A549 (cell line): Measurements from ENCODE around the gene FEM1A. TPM values are rescaled to one million over a fixed set of nuclear protein-coding genes. Genes with fewer than 3 reads are reported as not detected.

Experiments
- ATAC-seq, 2 experiments: fragments of 200-7000 bp in 1 of 2; fragments of >200 bp in 1 of 2; cut with Nextera tagmentation in 1 of 2; cut with Tn5 transposase in 1 of 2; 3 replicates each; pipeline versions ENCODE4 v1.8.0 to v1.9.1; 2018 to 2020; ENCODE audit warnings: mild to moderate bottlenecking in 1 of 2, moderate library complexity in 1 of 2
- CTCF ChIA-PET: fragments of 300-600 bp; sonication (Branson Sonifier 250); formaldehyde crosslinking; extraction: SDS; loops from one replicate; lab custom pipeline; 2021; ENCODE audit warnings: antibody characterized with exemption, inconsistent platforms; lab: Yijun Ruan, JAX
- POLR2A ChIA-PET: fragments of 350-600 bp; formaldehyde crosslinking; extraction: SDS; loops from one replicate; lab custom pipeline; 2021; ENCODE audit warnings: antibody characterized with exemption, inconsistent platforms; lab: Yijun Ruan, JAX
- DNase-seq, 2 experiments: peaks; one replicate each; pipeline versions ENCODE4 v3.0.0 to v3.0.0-alpha.2; 2011 to 2016; ENCODE audit warnings: low read depth in 1 of 2, low spot score in 1 of 2
- FAIRE-seq: peaks from 2 replicates; lab custom pipeline; 2011; peaks lifted over from hg19 to GRCh38; lab: Jason Lieb, UNC
- H3K27ac ChIP-seq, 2 experiments: fragments of >200 bp; sonication (Bioruptor Twin); formaldehyde crosslinking; 3 replicates each; pipeline ENCODE4 v1.5.1; 2016 to 2017
- H3K4me1 ChIP-seq: fragments of >200 bp; sonication (Bioruptor Twin); formaldehyde crosslinking; 3 replicates; pipeline ENCODE4 v1.6.1; 2016
- H3K4me2 ChIP-seq: fragments of >200 bp; sonication (Bioruptor Twin); formaldehyde crosslinking; 3 replicates; pipeline ENCODE4 v1.6.1; 2016
- H3K4me3 ChIP-seq: fragments of >200 bp; sonication (Bioruptor Twin); formaldehyde crosslinking; 3 replicates; pipeline ENCODE4 v1.5.1; 2016
- H3K9me3 ChIP-seq: fragments of >200 bp; sonication (Bioruptor Twin); formaldehyde crosslinking; 3 replicates; pipeline ENCODE4 v1.6.1; 2016
- BHLHE40 ChIP-seq: IDR thresholded peaks from 2 replicates; pipeline ENCODE4 v1.6.1; 2012; ENCODE audit warnings: low read depth, low read length, inconsistent platforms
- CHD4 ChIP-seq: fragments of 200-600 bp; sonication (generic); IDR thresholded peaks from 2 replicates; pipeline ENCODE4 v1.6.1; 2016; ENCODE audit warnings: antibody characterized with exemption, mild to moderate bottlenecking, borderline replicate concordance
- EHF ChIP-seq: fragments of 250-450 bp; sonication (Bioruptor Pico); IDR thresholded peaks from 2 replicates; pipeline ENCODE4 v1.5.0; 2020; ENCODE audit warnings: mild to moderate bottlenecking
- ESRRA ChIP-seq: fragments of 150-350 bp; IDR thresholded peaks from 2 replicates; pipeline ENCODE4 v1.6.1; 2014; ENCODE audit warnings: mild to moderate bottlenecking, low read length, borderline replicate concordance
- FOSB ChIP-seq: fragments of 250-450 bp; sonication (Bioruptor Pico); IDR thresholded peaks from 2 replicates; pipeline ENCODE4 v1.5.0; 2020; ENCODE audit warnings: mild to moderate bottlenecking, moderate library complexity
- FOXS1 ChIP-seq: fragments of 250-450 bp; sonication (Bioruptor Pico); IDR thresholded peaks from 2 replicates; pipeline ENCODE4 v1.5.0; 2020; ENCODE audit warnings: mild to moderate bottlenecking, moderate library complexity
- HEYL ChIP-seq: fragments of 250-450 bp; sonication (Bioruptor Pico); IDR thresholded peaks from 2 replicates; pipeline ENCODE4 v1.8.0; 2021; ENCODE audit warnings: mild to moderate bottlenecking, moderate library complexity
- HOXB13 ChIP-seq: fragments of 250-450 bp; sonication (Bioruptor Pico); IDR thresholded peaks from 2 replicates; pipeline ENCODE4 v1.5.0; 2020; ENCODE audit warnings: low read depth, mild to moderate bottlenecking, moderate library complexity
- JUN ChIP-seq, 2 experiments: fragments of >200 bp; sonication (Bioruptor Twin); formaldehyde crosslinking; IDR thresholded peaks; 2 replicates in 1 of 2; 3 replicates in 1 of 2; pipeline ENCODE4 v1.6.1; 2016 to 2017
- KDM5A ChIP-seq: fragments of 200-600 bp; sonication (generic); IDR thresholded peaks from 2 replicates; pipeline ENCODE4 v1.6.1; 2016; ENCODE audit warnings: antibody characterized with exemption, mild to moderate bottlenecking
- NR3C1 ChIP-seq: fragments of >200 bp; sonication (Bioruptor Twin); formaldehyde crosslinking; IDR thresholded peaks from 3 replicates; pipeline ENCODE4 v1.6.1; 2017
- RCOR1 ChIP-seq: fragments of 150-350 bp; IDR thresholded peaks from 2 replicates; pipeline ENCODE4 v1.6.1; 2014; ENCODE audit warnings: antibody characterized with exemption, low read length, low read depth
- RNF2 ChIP-seq: fragments of 200-600 bp; sonication (generic); IDR thresholded peaks from 2 replicates; pipeline ENCODE4 v1.6.1; 2016; ENCODE audit warnings: low read depth, mild to moderate bottlenecking, antibody characterized with exemption, moderate library complexity, borderline replicate concordance
- SREBF2 ChIP-seq: fragments of 450-650 bp; IDR thresholded peaks from 2 replicates; pipeline ENCODE4 v1.6.1; 2014; ENCODE audit warnings: mild to moderate bottlenecking, moderate library complexity
- ZFP36 ChIP-seq: fragments of 450-650 bp; IDR thresholded peaks from 2 replicates; pipeline ENCODE4 v1.6.1; 2014; ENCODE audit warnings: borderline replicate concordance; ENCODE audit not compliant: partially characterized antibody
- ZSCAN20 ChIP-seq: fragments of 250-450 bp; sonication (Bioruptor Pico); IDR thresholded peaks from 2 replicates; pipeline ENCODE4 v1.8.0; 2022; ENCODE audit warnings: mild to moderate bottlenecking, moderate library complexity
- WGBS: methylation state at CpG from one replicate; pipeline ENCODE4 v1.1.6; 2017; ENCODE audit errors: missing lambda C conversion rate; 5-methylcytosine and 5-hydroxymethylcytosine counted together
- polyA plus RNA-seq, 4 experiments: library from polyadenylated mRNA; depleted of rRNA in 3 of 4; stranded (reverse); fragments of >200 nt; fragmentation: RNase III in 1 of 4; extraction: RNeasy Plus Mini Kit Qiagen cat#74134 plus additional on column Dnase treatment in 1 of 4; gene quantifications; 2 replicates in 3 of 4; 3 replicates in 1 of 4; pipeline ENCODE4 v1.2.3, GENCODE V29; 2011 to 2017
- TF ChIP-seq, protein P1 (sequence below): fragments of 200-600 bp; sonication (generic); IDR thresholded peaks from 2 replicates; pipeline ENCODE4 v1.6.1; 2016; ENCODE audit warnings: antibody characterized with exemption, mild to moderate bottlenecking, moderate library complexity
- TF ChIP-seq, protein P2 (sequence below): fragments of 250-450 bp; sonication (Bioruptor Pico); IDR thresholded peaks from 2 replicates; pipeline ENCODE4 v1.5.0; 2020; ENCODE audit warnings: low read depth, mild to moderate bottlenecking, moderate library complexity
- TF ChIP-seq, protein P3 (sequence below): fragments of 450-650 bp; IDR thresholded peaks from 2 replicates; pipeline ENCODE4 v1.6.1; 2014; ENCODE audit warnings: antibody characterized with exemption
- TF ChIP-seq, protein P4 (sequence below): IDR thresholded peaks from 2 replicates; pipeline ENCODE4 v1.6.1; 2012
- TF ChIP-seq, protein P5 (sequence below): fragments of >200 bp; sonication (Bioruptor Twin); formaldehyde crosslinking; IDR thresholded peaks from 3 replicates; pipeline ENCODE4 v1.6.1; 2016
- TF ChIP-seq, protein P6 (sequence below): IDR thresholded peaks from 2 replicates; pipeline ENCODE4 v1.6.1; 2012

Gene FEM1A
- polyA plus RNA-seq, 2 of the 4 experiments (the other 2 are of a cell fraction): 3.2 to 4.1 TPM

DNA sequence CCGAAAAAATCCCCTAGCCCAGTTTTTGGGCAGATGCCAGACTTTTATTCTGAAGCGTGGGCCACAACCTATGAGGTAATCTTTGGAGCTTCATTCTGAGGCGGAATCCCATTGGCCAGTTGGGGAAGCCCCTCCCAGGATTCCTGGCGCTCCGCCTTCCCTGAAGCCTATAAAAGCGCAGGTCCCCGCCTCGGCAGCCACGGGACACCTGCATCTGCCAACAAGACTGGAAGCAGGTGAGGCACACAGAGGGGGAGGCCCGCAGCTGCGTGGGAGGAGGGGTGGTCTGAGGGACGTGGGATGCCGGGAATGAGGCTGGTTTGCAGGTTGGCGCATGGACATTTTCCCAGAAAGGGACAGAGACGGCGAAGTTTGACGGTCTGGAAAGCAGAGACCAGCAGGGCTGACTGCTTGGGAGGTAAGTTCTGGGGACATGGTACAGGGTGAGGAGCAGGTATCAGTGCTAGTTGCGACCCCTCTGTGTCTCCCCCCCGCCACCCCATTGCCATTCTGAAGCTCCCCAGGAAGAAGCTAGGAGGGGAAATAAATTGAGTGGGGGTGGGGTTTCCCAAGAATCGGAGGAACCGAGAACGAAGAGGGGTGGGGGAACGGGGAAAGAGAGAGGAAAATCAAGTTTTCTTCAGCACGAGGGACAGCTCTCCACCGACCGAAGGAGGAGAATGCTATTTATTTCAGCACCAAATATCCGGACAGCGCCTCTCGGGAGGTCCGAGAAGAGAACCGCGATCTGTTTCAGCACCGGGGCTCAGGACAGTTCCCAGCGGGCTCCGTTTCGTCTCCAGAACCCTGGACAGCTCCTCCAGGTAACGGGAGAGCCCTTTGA is 22.4 kb upstream of the FEM1A start (continued):
- TF ChIP-seq FOSB (CRISPR knock-in tag) (peak; percentile 94), RCOR1 (peak; percentile 92; the same call in 1 of the 2 replicates), JUN (IDR thresholded peaks at IDR 0.05) (no peak)
- TF ChIP-seq, protein P1, sequence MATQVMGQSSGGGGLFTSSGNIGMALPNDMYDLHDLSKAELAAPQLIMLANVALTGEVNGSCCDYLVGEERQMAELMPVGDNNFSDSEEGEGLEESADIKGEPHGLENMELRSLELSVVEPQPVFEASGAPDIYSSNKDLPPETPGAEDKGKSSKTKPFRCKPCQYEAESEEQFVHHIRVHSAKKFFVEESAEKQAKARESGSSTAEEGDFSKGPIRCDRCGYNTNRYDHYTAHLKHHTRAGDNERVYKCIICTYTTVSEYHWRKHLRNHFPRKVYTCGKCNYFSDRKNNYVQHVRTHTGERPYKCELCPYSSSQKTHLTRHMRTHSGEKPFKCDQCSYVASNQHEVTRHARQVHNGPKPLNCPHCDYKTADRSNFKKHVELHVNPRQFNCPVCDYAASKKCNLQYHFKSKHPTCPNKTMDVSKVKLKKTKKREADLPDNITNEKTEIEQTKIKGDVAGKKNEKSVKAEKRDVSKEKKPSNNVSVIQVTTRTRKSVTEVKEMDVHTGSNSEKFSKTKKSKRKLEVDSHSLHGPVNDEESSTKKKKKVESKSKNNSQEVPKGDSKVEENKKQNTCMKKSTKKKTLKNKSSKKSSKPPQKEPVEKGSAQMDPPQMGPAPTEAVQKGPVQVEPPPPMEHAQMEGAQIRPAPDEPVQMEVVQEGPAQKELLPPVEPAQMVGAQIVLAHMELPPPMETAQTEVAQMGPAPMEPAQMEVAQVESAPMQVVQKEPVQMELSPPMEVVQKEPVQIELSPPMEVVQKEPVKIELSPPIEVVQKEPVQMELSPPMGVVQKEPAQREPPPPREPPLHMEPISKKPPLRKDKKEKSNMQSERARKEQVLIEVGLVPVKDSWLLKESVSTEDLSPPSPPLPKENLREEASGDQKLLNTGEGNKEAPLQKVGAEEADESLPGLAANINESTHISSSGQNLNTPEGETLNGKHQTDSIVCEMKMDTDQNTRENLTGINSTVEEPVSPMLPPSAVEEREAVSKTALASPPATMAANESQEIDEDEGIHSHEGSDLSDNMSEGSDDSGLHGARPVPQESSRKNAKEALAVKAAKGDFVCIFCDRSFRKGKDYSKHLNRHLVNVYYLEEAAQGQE: peak; percentile 99

DNA sequence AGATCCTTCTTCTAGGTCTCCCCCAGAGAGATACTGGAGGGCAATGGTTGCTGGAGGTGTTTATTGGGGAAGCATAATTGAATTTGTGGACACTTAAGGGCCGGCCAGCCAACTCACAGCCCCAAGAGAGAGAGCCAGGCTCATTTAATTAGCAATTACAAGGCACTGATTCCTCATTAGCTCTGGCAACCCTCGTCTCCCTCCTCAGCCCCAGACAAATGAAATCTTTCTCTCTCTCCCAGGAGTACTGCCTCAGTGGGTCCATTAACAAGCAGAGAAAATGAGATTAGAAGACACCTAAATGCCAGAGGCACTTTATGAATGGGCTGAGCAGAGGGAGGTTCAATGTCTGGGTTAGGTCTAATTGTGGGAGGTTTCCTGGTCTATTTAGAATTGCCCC is 19.0 kb upstream of the FEM1A start:
- H3K27ac ChIP-seq: no peak overlapping the region
- ATAC-seq: no peak
- no peak for FAIRE-seq
- 4% methylated on average over 2 of the region's 2 CpGs for WGBS
- H3K4me2 ChIP-seq: no peak overlapping the region
- POLR2A ChIA-PET: no interaction called here
- no peak for DNase-seq
- CTCF ChIA-PET: interaction anchor here (2.0 kb wide), 1 partner anchor 18 kb away, joined by 6 read pairs; the partner anchor contains the start of gene FEM1A
- peaks cover 7% of the 10 kb centered on the region; the same call in 1 of the 3 replicates for H3K4me1 ChIP-seq
- H3K4me3 ChIP-seq: no peak overlapping the region
- peaks cover 3% of the 10 kb centered on the region; the same call in 1 of the 3 replicates for H3K9me3 ChIP-seq
- TF ChIP-seq KDM5A (no peak), ESRRA (no peak), SREBF2 (no peak), HEYL (CRISPR knock-in tag) (no peak), HOXB13 (no peak), ZSCAN20 (CRISPR knock-in tag) (no peak), EHF (CRISPR knock-in tag) (no peak), ZFP36 (no peak), JUN (IDR thresholded peaks at IDR 0.05) (no peak), CHD4 (no peak), FOXS1 (CRISPR knock-in tag) (no peak), RNF2 (no peak), NR3C1 (no peak), BHLHE40 (no peak)
- TF ChIP-seq, protein P2, sequence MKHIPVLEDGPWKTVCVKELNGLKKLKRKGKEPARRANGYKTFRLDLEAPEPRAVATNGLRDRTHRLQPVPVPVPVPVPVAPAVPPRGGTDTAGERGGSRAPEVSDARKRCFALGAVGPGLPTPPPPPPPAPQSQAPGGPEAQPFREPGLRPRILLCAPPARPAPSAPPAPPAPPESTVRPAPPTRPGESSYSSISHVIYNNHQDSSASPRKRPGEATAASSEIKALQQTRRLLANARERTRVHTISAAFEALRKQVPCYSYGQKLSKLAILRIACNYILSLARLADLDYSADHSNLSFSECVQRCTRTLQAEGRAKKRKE (CRISPR knock-in tag): no peak
- TF ChIP-seq, protein P3, sequence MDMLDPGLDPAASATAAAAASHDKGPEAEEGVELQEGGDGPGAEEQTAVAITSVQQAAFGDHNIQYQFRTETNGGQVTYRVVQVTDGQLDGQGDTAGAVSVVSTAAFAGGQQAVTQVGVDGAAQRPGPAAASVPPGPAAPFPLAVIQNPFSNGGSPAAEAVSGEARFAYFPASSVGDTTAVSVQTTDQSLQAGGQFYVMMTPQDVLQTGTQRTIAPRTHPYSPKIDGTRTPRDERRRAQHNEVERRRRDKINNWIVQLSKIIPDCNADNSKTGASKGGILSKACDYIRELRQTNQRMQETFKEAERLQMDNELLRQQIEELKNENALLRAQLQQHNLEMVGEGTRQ: no peak
- TF ChIP-seq, protein P4, sequence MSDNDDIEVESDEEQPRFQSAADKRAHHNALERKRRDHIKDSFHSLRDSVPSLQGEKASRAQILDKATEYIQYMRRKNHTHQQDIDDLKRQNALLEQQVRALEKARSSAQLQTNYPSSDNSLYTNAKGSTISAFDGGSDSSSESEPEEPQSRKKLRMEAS: no peak
- TF ChIP-seq, protein P5, sequence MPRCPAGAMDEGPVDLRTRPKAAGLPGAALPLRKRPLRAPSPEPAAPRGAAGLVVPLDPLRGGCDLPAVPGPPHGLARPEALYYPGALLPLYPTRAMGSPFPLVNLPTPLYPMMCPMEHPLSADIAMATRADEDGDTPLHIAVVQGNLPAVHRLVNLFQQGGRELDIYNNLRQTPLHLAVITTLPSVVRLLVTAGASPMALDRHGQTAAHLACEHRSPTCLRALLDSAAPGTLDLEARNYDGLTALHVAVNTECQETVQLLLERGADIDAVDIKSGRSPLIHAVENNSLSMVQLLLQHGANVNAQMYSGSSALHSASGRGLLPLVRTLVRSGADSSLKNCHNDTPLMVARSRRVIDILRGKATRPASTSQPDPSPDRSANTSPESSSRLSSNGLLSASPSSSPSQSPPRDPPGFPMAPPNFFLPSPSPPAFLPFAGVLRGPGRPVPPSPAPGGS: no peak
- TF ChIP-seq, protein P6, sequence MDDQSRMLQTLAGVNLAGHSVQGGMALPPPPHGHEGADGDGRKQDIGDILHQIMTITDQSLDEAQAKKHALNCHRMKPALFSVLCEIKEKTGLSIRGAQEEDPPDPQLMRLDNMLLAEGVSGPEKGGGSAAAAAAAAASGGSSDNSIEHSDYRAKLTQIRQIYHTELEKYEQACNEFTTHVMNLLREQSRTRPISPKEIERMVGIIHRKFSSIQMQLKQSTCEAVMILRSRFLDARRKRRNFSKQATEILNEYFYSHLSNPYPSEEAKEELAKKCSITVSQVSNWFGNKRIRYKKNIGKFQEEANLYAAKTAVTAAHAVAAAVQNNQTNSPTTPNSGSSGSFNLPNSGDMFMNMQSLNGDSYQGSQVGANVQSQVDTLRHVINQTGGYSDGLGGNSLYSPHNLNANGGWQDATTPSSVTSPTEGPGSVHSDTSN: no peak
